Loucy (cell line): ENCODE data around the gene DMRTC1B.
"Not testable (repeated sequence)": the region's sequence is repeated elsewhere in the genome, so short reads cannot be mapped to it uniquely, and the experiment has no call there.

ENCODE experiments used
- H2AFZ ChIP-seq: fragments of 200-600 bp; sonication (generic); 2 replicates; pipeline ENCODE4 v1.6.0; 2016; ENCODE audit warnings: antibody characterized with exemption, mild to moderate bottlenecking, low read length, moderate library complexity
- H3F3A ChIP-seq: fragments of 200-600 bp; 2 replicates; pipeline ENCODE4 v1.6.0; 2016; ENCODE audit warnings: antibody characterized with exemption, low read depth, mild to moderate bottlenecking
- H3K27me3 ChIP-seq: fragments of 200-600 bp; sonication (generic); 2 replicates; pipeline ENCODE4 v1.6.1; 2014; ENCODE audit warnings: low read length, mild to moderate bottlenecking; ENCODE audit not compliant: insufficient read depth, poor library complexity, severe bottlenecking
- H3K36me3 ChIP-seq: fragments of 200-600 bp; sonication (generic); 2 replicates; pipeline ENCODE4 v1.6.1; 2016; ENCODE audit warnings: low read length; ENCODE audit not compliant: insufficient read depth
- H3K4me1 ChIP-seq: fragments of 200-600 bp; sonication (generic); 2 replicates; pipeline ENCODE4 v1.5.1; 2014; ENCODE audit warnings: low read length, mild to moderate bottlenecking; ENCODE audit not compliant: insufficient read depth, poor library complexity, severe bottlenecking
- H3K4me2 ChIP-seq: fragments of 200-600 bp; sonication (generic); 2 replicates; pipeline ENCODE4 v1.6.0; 2014; ENCODE audit warnings: antibody characterized with exemption, low read length, low read depth, mild to moderate bottlenecking; ENCODE audit not compliant: poor library complexity, severe bottlenecking
- H3K4me3 ChIP-seq: fragments of 200-600 bp; sonication (generic); 2 replicates; pipeline ENCODE4 v1.5.1; 2014; ENCODE audit warnings: low read length, mild to moderate bottlenecking, mixed read lengths; ENCODE audit not compliant: poor library complexity, severe bottlenecking
- H3K79me2 ChIP-seq: fragments of 200-600 bp; sonication (generic); 2 replicates; pipeline ENCODE4 v1.6.1; 2014; ENCODE audit warnings: low read length; ENCODE audit not compliant: insufficient read depth
- H3K9ac ChIP-seq: fragments of 200-600 bp; sonication (generic); 2 replicates; pipeline ENCODE4 v1.6.0; 2014; ENCODE audit warnings: mild to moderate bottlenecking, low read depth, low read length, moderate library complexity; ENCODE audit not compliant: poor library complexity, severe bottlenecking
- H3K9me2 ChIP-seq: fragments of 200-600 bp; sonication (generic); replicated peaks from 2 replicates; pipeline ENCODE4 v1.6.1; 2016; ENCODE audit warnings: low read depth, low read length, mixed read lengths
- H3K9me3 ChIP-seq: fragments of 200-600 bp; sonication (generic); 2 replicates; pipeline ENCODE4 v1.6.1; 2014; ENCODE audit warnings: mild to moderate bottlenecking, antibody characterized with exemption, low read length, low read depth; ENCODE audit not compliant: insufficient read depth
- H4K20me1 ChIP-seq: fragments of 200-600 bp; sonication (generic); 2 replicates; pipeline ENCODE4 v1.6.0; 2014; ENCODE audit warnings: antibody characterized with exemption, low read length, mild to moderate bottlenecking; ENCODE audit not compliant: insufficient read depth, poor library complexity, severe bottlenecking
- EZH2phosphoT487 ChIP-seq: fragments of 200-600 bp; IDR thresholded peaks from 2 replicates; pipeline ENCODE4 v1.6.1; 2018; ENCODE audit warnings: antibody characterized with exemption, mild to moderate bottlenecking, moderate library complexity, borderline replicate concordance
- TF ChIP-seq, protein P1 (sequence below): fragments of 200-600 bp; sonication (generic); conservative IDR thresholded peaks from 2 replicates; pipeline ENCODE4 v1.5.1; 2014; ENCODE audit warnings: mild to moderate bottlenecking, antibody characterized with exemption, low read length

Gene DMRTC1B, protein sequence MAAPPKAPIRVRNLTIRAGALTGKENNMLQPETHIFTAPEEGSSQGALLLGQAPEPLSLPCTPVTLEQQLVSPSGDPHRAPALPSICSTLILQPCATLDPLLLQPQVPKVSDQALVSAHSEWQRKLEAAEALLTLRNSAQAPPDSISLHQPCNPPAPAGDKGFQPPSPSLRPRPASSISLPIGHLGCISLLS

DNA sequence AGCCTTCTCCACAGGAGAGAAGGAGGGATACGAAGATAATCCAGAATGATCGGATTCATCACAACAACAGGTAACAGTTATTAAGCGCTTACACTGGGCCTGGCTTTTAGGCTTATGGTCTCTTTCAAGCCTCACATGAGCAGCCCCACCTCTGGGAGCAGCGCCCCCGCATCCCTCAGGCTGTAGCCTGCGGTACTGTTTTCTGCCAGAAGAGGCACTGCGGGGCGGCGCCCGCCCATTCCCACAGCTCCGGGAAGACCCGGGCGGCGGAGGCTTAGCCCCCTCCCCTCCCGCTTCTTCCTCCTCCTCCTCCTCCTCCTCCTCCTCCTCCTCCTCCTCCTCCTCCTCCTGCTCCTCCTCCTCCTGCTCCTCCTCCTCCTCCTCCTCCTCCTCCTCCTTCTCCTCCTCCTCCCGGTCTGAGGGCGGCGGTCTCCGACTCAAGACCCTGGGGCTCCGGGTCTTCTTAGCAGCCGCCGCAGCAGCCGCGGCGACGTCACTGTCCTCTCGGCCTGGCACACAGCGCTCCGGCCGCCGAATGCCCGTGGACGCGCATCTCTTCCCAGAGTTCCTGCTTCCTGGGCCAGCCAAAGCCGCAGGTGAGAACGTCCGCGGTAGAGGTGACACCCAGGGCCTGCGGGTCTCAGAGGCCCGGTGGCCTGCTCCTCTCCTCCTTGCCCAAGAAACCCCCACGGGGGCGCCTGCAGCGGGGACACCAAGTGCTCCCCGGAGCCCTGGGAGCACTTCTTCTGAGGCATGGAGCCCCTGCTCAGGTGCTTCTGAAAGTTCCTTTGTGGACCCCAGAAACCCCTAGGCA lies at the start of gene DMRTC1B:
Gene DMRTC1B, plus strand, starts transcription at position 238 of the 814 bp plus-strand sequence. CDS start 68,246 bp downstream, outside the sequence.
- not testable (repeated sequence) for H3K9ac ChIP-seq, H3K4me1 ChIP-seq, H3K4me3 ChIP-seq, H3K79me2 ChIP-seq, H3K9me2 ChIP-seq, H4K20me1 ChIP-seq, H3F3A ChIP-seq, H3K36me3 ChIP-seq, H3K9me3 ChIP-seq, H2AFZ ChIP-seq, H3K4me2 ChIP-seq, H3K27me3 ChIP-seq

DNA sequence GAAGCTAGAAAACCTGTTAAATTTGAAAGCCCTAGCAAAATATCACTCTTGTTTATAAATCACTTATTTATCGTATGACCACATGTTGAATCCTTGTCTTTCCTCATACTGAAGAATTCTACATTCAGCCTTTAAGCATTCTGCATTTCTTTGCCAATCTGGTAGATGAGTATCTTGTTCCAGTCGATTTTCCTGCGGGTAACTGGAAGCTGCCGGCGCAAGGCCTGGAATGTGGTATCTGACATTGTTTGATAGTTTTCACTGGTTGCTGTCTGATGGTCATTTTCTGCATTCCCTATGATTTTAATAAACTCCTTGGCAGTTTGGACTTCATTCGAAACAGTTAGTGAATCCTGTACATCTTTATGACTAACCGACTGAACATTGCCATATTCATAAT lies 48.8 kb upstream of the DMRTC1B start:
- Histone ChIP-seq H3K27me3 (no peaks in the 10 kb centered on the region), H3F3A (no peaks in the 10 kb centered on the region), H4K20me1 (no peaks in the 10 kb centered on the region), H3K4me2 (no peak overlapping the region), H3K4me3 (no peak overlapping the region), H3K4me1 (no peaks in the 10 kb centered on the region), H3K9me3 (no peaks in the 10 kb centered on the region), H3K9ac (no peak overlapping the region), H3K79me2 (no peaks in the 10 kb centered on the region), H3K36me3 (no peaks in the 10 kb centered on the region), H2AFZ (no peak overlapping the region), H3K9me2 (no peaks in the 10 kb centered on the region)
- TF ChIP-seq, protein P1, sequence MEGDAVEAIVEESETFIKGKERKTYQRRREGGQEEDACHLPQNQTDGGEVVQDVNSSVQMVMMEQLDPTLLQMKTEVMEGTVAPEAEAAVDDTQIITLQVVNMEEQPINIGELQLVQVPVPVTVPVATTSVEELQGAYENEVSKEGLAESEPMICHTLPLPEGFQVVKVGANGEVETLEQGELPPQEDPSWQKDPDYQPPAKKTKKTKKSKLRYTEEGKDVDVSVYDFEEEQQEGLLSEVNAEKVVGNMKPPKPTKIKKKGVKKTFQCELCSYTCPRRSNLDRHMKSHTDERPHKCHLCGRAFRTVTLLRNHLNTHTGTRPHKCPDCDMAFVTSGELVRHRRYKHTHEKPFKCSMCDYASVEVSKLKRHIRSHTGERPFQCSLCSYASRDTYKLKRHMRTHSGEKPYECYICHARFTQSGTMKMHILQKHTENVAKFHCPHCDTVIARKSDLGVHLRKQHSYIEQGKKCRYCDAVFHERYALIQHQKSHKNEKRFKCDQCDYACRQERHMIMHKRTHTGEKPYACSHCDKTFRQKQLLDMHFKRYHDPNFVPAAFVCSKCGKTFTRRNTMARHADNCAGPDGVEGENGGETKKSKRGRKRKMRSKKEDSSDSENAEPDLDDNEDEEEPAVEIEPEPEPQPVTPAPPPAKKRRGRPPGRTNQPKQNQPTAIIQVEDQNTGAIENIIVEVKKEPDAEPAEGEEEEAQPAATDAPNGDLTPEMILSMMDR: no peak
- no peak for TF ChIP-seq EZH2phosphoT487

DNA sequence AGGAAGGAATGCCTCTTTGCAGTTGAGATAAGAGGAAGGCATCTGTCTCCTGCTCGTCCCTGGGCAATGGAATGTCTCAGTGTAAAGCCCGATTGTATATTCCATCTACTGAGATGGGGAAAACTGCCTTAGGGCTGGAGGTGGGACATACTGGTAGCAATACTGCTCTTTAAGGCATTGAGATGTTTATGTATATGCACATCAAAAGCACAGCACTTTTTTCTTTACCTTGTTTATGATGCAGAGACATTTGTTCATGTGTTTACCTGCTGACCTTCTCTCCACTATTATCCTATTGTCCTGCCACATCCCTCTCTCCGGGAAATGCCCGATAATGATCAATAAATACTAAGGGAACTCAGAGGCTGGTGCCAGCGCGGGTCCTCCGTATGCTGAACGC lies 43.1 kb upstream of the DMRTC1B start:
- H3K9me2 ChIP-seq, H3K36me3 ChIP-seq, H3F3A ChIP-seq, H3K4me3 ChIP-seq, H3K27me3 ChIP-seq, H3K4me1 ChIP-seq, H3K9ac ChIP-seq, H3K79me2 ChIP-seq, H3K9me3 ChIP-seq, H3K4me2 ChIP-seq, H2AFZ ChIP-seq, H4K20me1 ChIP-seq: not testable (repeated sequence)

DNA sequence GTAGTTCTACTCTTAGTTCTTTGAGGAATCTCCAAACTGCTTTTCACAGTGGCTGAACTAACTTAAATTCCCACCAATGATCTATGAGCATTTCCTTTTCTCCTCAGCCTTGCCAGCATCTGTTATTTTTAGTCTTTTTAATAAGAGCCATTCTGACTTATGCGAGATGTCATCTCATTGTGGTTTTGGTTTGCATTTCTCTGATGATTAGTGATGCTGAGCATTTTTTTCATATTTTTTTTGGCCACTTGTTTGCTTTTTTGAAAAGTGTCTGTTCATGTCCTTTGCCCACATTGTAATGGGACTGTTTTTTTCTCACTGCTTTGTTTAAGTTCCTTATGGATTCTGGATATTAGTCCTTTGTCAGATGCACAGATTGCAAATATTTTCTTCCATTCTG lies 41.1 kb upstream of the DMRTC1B start:
- no peak overlapping the region for H3K4me2 ChIP-seq
- no peaks in the 10 kb centered on the region for H4K20me1 ChIP-seq
- H3F3A ChIP-seq: no peaks in the 10 kb centered on the region
- no peaks in the 10 kb centered on the region for H3K9me3 ChIP-seq
- H3K79me2 ChIP-seq: no peaks in the 10 kb centered on the region
- no peak overlapping the region for H3K9ac ChIP-seq
- H3K9me2 ChIP-seq: no peaks in the 10 kb centered on the region
- no peaks in the 10 kb centered on the region for H3K27me3 ChIP-seq
- no peak overlapping the region for H2AFZ ChIP-seq
- TF ChIP-seq, protein P1: no peak
- TF ChIP-seq EZH2phosphoT487: no peak
- no peaks in the 10 kb centered on the region for H3K36me3 ChIP-seq
- peaks cover 11% of the 10 kb centered on the region for H3K4me1 ChIP-seq
- H3K4me3 ChIP-seq: no peak overlapping the region

DNA sequence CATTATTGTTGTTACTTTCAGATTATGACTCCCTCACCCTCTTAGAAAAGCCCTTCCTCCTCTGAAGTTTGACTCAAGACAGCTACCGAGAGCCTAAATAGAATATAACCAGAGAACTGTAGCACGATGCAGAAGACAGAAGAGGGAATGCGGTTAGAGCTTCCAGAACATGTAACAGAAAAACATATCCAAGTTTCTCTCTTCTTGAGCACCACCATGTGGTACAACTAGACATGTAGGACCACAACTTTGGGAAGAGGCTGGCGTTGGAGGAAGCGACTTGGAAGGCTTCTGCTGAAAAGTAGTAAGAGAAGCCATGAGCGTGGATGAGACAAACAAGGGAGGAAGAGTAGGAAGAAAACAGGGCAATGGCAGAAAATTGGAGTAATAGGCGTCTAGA lies 31.1 kb upstream of the DMRTC1B start:
- not testable (repeated sequence) for H2AFZ ChIP-seq, H3K9me2 ChIP-seq, H3F3A ChIP-seq, H3K27me3 ChIP-seq, H3K9ac ChIP-seq, H3K4me1 ChIP-seq, H3K9me3 ChIP-seq, H3K36me3 ChIP-seq, H3K79me2 ChIP-seq, H4K20me1 ChIP-seq, H3K4me2 ChIP-seq, H3K4me3 ChIP-seq

DNA sequence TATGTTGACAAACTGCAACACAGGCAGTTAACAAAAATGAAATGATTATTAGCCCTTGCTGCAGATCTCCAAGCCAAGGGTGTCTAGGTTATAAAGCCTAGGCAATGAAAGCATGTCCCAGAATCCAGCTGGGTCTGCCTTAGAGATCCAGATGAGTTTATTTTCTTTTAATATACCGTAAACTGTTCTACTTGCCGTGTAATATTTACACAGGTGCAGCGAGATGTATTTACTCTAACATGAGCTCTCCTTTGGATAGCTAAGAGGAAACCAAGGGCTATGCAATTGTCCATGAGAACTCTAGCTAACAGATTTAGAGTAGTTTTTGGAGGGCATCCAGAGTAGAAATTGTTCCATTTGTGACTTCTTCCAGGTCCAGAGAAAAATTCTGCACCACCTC lies 28.1 kb upstream of the DMRTC1B start:
- not testable (repeated sequence) for H3K9me3 ChIP-seq, H3K9me2 ChIP-seq, H3K9ac ChIP-seq, H3K36me3 ChIP-seq, H2AFZ ChIP-seq, H3K4me1 ChIP-seq, H3K79me2 ChIP-seq, H3F3A ChIP-seq, H3K4me3 ChIP-seq, H4K20me1 ChIP-seq, H3K27me3 ChIP-seq, H3K4me2 ChIP-seq
